HCT116 (cell line): ENCODE data around the gene RAD51C. TPM values are rescaled to one million over a fixed set of nuclear protein-coding genes. Genes with fewer than 3 reads are reported as not detected.
"Not testable (repeated sequence)": the region's sequence is repeated elsewhere in the genome, so short reads cannot be mapped to it uniquely, and the experiment has no call there.

Experiments
- ATAC-seq: fragments of 200-7000 bp; cut with Tn5 transposase; 2 replicates; pipeline ENCODE4 v1.9.1; 2020; ENCODE audit warnings: mild to moderate bottlenecking, moderate library complexity
- BruUV-seq: library from RNA; stranded (reverse); fragments of 400-500 nt; replicated peaks from 2 replicates; lab custom pipeline; 2021; lab: Mats Ljungman, UMichigan
- CTCF ChIA-PET: fragments of 300-600 bp; sonication (Branson Sonifier 250); formaldehyde crosslinking; loops from one replicate; lab custom pipeline; 2021; ENCODE audit warnings: antibody characterized with exemption; lab: Charles Lee
- POLR2A ChIA-PET: fragments of 300-600, 350-600 bp; sonication (Branson Sonifier 250); formaldehyde crosslinking; loops from one replicate; lab custom pipeline; 2021; ENCODE audit warnings: antibody characterized with exemption; lab: Charles Lee
- RAD21 ChIA-PET, 2 experiments: fragments of 300-600 bp; sonication (Branson Sonifier 250); formaldehyde crosslinking; loops; one replicate each; lab custom pipeline; 2023; ENCODE audit warnings: low total read pairs in 2 of 2; ENCODE audit not compliant: uncharacterized antibody in 2 of 2, unreplicated experiment in 2 of 2, low non-redundant PET in 1 of 2; lab: Charles Lee
- DNase-seq: peaks from one replicate; pipeline ENCODE4 v3.0.0-alpha.2; 2010; ENCODE audit warnings: low read depth, low spot score
- H2AFZ ChIP-seq: fragments of 200-600 bp; shearing (Covaris generic), sonication (generic); 2 replicates; pipeline ENCODE4 v1.6.1; 2017; ENCODE audit warnings: low read depth, mixed run types, mixed read lengths, antibody characterized with exemption, low read length; ENCODE audit not compliant: poor library complexity, severe bottlenecking
- H3K27ac ChIP-seq: 2 replicates; pipeline ENCODE4 v1.5.1; 2012; ENCODE audit warnings: low read depth, low read length
- H3K27me3 ChIP-seq: fragments of 200-600 bp; sonication (generic); 2 replicates; pipeline ENCODE4 v1.6.1; 2016; ENCODE audit warnings: mixed run types, low read length, mixed read lengths; ENCODE audit not compliant: insufficient read depth
- H3K36me3 ChIP-seq, 2 experiments: fragments of 200-500 bp in 1 of 2; fragments of 200-600 bp in 1 of 2; sonication (Bioruptor generic) in 1 of 2; sonication (generic) in 1 of 2; 2 replicates each; pipeline versions ENCODE4 v1.5.1 to v1.6.1; 2014 to 2016; ENCODE audit warnings: low read length in 2 of 2, inconsistent platforms in 1 of 2, mixed read lengths in 1 of 2, mixed run types in 1 of 2; ENCODE audit not compliant: insufficient read depth in 2 of 2, control insufficient read depth in 1 of 2
- H3K4me1 ChIP-seq, 2 experiments: fragments of 200-600 bp in 1 of 2; sonication (generic) in 1 of 2; 2 replicates each; pipeline versions ENCODE4 v1.5.1 to v1.6.1; 2012 to 2017; ENCODE audit warnings: low read length in 2 of 2, inconsistent platforms in 1 of 2, mild to moderate bottlenecking in 1 of 2, mixed read lengths in 1 of 2, mixed run types in 1 of 2, moderate library complexity in 1 of 2; ENCODE audit not compliant: insufficient read depth in 2 of 2, control insufficient read depth in 1 of 2
- H3K4me2 ChIP-seq: fragments of 200-600 bp; sonication (generic); 2 replicates; pipeline ENCODE4 v1.6.1; 2017; ENCODE audit warnings: mixed run types, low read length, mixed read lengths
- H3K4me3 ChIP-seq, 2 experiments: fragments of 200-600 bp in 1 of 2; sonication (generic) in 1 of 2; replicated peaks in 1 of 2; 2 replicates each; pipeline ENCODE4 v1.5.1; 2011 to 2016; ENCODE audit warnings: low read length in 2 of 2, control low read depth in 1 of 2, low read depth in 1 of 2, mild to moderate bottlenecking in 1 of 2, mixed read lengths in 1 of 2, mixed run types in 1 of 2
- H3K79me2 ChIP-seq: fragments of 200-600 bp; sonication (generic); 2 replicates; pipeline ENCODE4 v1.6.1; 2017; ENCODE audit warnings: mild to moderate bottlenecking, mixed run types, low read length, moderate library complexity, mixed read lengths; ENCODE audit not compliant: insufficient read depth
- H3K9ac ChIP-seq: fragments of 200-600 bp; sonication (generic); 2 replicates; pipeline ENCODE4 v1.6.1; 2016; ENCODE audit warnings: low read length, mixed read lengths
- H3K9me2 ChIP-seq: fragments of 200-600 bp; sonication (generic), shearing (Covaris generic); 2 replicates; pipeline ENCODE4 v1.6.1; 2017; ENCODE audit warnings: mixed run types, mild to moderate bottlenecking, moderate library complexity; ENCODE audit not compliant: insufficient read depth
- H3K9me3 ChIP-seq, 2 experiments: fragments of 200-500 bp in 1 of 2; fragments of 200-600 bp in 1 of 2; sonication (Bioruptor generic) in 1 of 2; sonication (generic) in 1 of 2; 2 replicates each; pipeline ENCODE4 v1.6.1; 2014 to 2017; ENCODE audit warnings: low read length in 2 of 2, mixed read lengths in 2 of 2, inconsistent platforms in 1 of 2, low read depth in 1 of 2, mild to moderate bottlenecking in 1 of 2, mixed run types in 1 of 2, moderate library complexity in 1 of 2; ENCODE audit not compliant: control insufficient read depth in 1 of 2, insufficient read depth in 1 of 2
- H4K20me1 ChIP-seq: fragments of 200-600 bp; sonication (generic), shearing (Covaris generic); 2 replicates; pipeline ENCODE4 v1.6.1; 2017; ENCODE audit warnings: mixed run types, mild to moderate bottlenecking, moderate library complexity; ENCODE audit not compliant: insufficient read depth
- ELF1 ChIP-seq: IDR thresholded peaks from 2 replicates; pipeline ENCODE4 v1.6.1; 2012; ENCODE audit warnings: low read depth, borderline replicate concordance
- POLR2A ChIP-seq: IDR thresholded peaks from 2 replicates; pipeline ENCODE4 v1.7.0; 2011; ENCODE audit warnings: borderline replicate concordance; ENCODE audit not compliant: insufficient read depth, insufficient read length; ENCODE audit errors: extremely low read depth
- RAD21 ChIP-seq: IDR thresholded peaks from 2 replicates; pipeline ENCODE4 v1.6.1; 2012; ENCODE audit warnings: low read depth, mild to moderate bottlenecking
- SIN3A ChIP-seq: IDR thresholded peaks from 2 replicates; pipeline ENCODE4 v1.6.1; 2012; ENCODE audit warnings: low read depth
- SP1 ChIP-seq: IDR thresholded peaks from 2 replicates; pipeline ENCODE4 v1.6.1; 2012; ENCODE audit warnings: low read depth
- TCF7L2 ChIP-seq: IDR thresholded peaks from 2 replicates; pipeline ENCODE4 v1.7.0; 2011; ENCODE audit warnings: borderline replicate concordance, inconsistent platforms; ENCODE audit not compliant: insufficient read depth, insufficient read length; ENCODE audit errors: extremely low read depth
- YY1 ChIP-seq: IDR thresholded peaks from 2 replicates; pipeline ENCODE4 v1.6.1; 2011; ENCODE audit warnings: low read length, low read depth, moderate library complexity, mild to moderate bottlenecking; ENCODE audit not compliant: insufficient replicate concordance; ENCODE audit errors: extremely low read depth
- ZFX ChIP-seq: fragments of 450-650 bp; IDR thresholded peaks from 2 replicates; pipeline ENCODE4 v1.6.1; 2017
- intact Hi-C: fragments of 100-400 bp; cut with micrococcal nuclease; formaldehyde crosslinking; loops from 2 replicates; pipeline ENCODE4 v1.10.0; 2022
- total RNA-seq: library from RNA; stranded (reverse); gene quantifications from one replicate; pipeline ENCODE4 v1.2.1, GENCODE V29; 2021; ENCODE audit not compliant: unreplicated experiment
- TF ChIP-seq, protein P1 (sequence below), 3 experiments: fragments of 200-600 bp in 1 of 3; sonication (generic) in 1 of 3; IDR thresholded peaks in 2 of 3; conservative IDR thresholded peaks in 1 of 3; 2 replicates each; pipeline ENCODE4 v1.5.1; 2012 to 2017; ENCODE audit warnings: low read depth in 2 of 3, low read length in 2 of 3, antibody characterized with exemption in 1 of 3, borderline replicate concordance in 1 of 3, control low read depth in 1 of 3, mild to moderate bottlenecking in 1 of 3, mixed read lengths in 1 of 3, mixed run types in 1 of 3, moderate library complexity in 1 of 3; ENCODE audit not compliant: insufficient read depth in 1 of 3
- TF ChIP-seq, protein P2 (sequence below): IDR thresholded peaks from 2 replicates; pipeline ENCODE4 v1.6.1; 2011; ENCODE audit warnings: mild to moderate bottlenecking, low read length, moderate library complexity; ENCODE audit not compliant: insufficient replicate concordance; ENCODE audit errors: extremely low read depth

Gene RAD51C
- total RNA-seq, 1 experiment from 2014 or later: 94.9 TPM

DNA sequence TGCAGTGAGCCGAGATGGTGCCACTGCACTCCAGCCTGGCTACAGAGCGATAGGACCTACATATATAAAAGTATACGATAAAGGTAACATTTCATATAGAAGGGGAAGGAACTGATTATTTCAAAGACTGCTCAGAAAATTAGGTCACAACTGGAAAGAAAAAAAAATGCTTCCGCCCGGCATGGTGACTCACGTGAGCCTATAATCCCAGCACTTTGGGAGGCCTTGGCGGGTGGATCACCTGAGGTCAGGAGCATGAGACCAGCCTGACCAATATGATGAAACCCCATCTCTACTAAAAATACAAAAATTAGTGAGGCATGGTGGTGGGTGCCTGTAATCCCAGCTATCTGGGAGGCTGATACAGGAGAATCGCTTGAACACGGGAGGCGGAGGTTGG lies 8.4 kb upstream of the RAD51C start (continued):
- TF ChIP-seq, protein P1, sequence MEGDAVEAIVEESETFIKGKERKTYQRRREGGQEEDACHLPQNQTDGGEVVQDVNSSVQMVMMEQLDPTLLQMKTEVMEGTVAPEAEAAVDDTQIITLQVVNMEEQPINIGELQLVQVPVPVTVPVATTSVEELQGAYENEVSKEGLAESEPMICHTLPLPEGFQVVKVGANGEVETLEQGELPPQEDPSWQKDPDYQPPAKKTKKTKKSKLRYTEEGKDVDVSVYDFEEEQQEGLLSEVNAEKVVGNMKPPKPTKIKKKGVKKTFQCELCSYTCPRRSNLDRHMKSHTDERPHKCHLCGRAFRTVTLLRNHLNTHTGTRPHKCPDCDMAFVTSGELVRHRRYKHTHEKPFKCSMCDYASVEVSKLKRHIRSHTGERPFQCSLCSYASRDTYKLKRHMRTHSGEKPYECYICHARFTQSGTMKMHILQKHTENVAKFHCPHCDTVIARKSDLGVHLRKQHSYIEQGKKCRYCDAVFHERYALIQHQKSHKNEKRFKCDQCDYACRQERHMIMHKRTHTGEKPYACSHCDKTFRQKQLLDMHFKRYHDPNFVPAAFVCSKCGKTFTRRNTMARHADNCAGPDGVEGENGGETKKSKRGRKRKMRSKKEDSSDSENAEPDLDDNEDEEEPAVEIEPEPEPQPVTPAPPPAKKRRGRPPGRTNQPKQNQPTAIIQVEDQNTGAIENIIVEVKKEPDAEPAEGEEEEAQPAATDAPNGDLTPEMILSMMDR (IDR thresholded peaks at IDR 0.05 in 2 of 3, conservative IDR thresholded peaks at IDR 0.05 in 1 of 3; ENCODE audit: borderline replicate concordance in 1 of 3, insufficient read depth in 1 of 3, low read depth in 2 of 3, low read length in 2 of 3): no peak
- TF ChIP-seq ELF1: no peak

DNA sequence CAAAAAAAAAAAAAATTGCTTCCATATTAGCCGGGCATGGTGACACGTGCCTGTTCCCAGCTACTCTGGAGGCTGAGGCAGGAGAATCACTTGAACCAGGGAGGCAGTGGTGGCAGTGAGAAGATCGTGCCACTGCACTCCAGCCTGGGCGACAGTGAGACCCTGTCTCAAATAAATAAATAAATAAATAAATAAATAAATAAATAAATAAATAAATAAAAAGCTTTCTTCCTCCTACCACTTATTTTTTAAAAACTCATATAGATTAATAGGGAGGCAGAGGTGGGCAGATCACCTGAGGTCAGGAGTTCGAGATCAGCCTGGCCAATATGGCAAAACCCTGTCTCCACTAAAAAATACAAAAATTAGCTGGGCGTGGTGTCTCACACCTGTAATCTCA lies 7.9 kb upstream of the RAD51C start:
- BruUV-seq, H3K4me3 ChIP-seq, CTCF ChIA-PET, H3K27ac ChIP-seq, ATAC-seq, H3K4me2 ChIP-seq, H3K36me3 ChIP-seq, RAD21 ChIA-PET, H3K4me1 ChIP-seq, H3K9ac ChIP-seq, H2AFZ ChIP-seq, H3K9me3 ChIP-seq, H4K20me1 ChIP-seq, H3K9me2 ChIP-seq, intact Hi-C loops, H3K79me2 ChIP-seq, DNase-seq, H3K27me3 ChIP-seq: not testable (repeated sequence)
- POLR2A ChIA-PET: interaction anchor here (1.0 kb wide), 1 partner anchor 53 kb away, joined by 4 read pairs; no protein-coding TSS in a partner anchor

DNA sequence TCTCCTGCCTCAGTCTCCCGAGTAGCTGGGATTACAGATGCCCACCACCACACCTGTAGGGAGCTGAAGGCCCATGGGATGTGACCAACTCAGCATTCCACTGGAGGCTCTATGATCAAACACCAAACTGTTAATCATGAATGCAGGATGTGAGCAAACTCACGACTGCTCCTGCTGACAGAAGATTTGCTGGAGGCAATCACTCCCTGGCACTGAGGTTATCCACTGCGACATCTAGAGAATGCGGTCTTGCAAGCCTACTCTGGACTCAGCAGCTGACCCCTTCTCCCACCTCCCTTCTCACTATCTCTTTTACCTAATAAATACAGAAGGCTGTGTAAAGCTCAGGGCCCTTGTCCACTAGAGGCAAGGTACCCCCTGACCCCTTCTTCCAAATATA lies 5.4 kb upstream of the RAD51C start:
- BruUV-seq: no TSS peak
- H2AFZ ChIP-seq: no peak overlapping the region
- no peak for TF ChIP-seq TCF7L2
- TF ChIP-seq SP1: no peak
- TF ChIP-seq SIN3A: no peak
- no peak for TF ChIP-seq YY1
- TF ChIP-seq ZFX: no peak
- no peak for TF ChIP-seq POLR2A
- TF ChIP-seq, protein P2, sequence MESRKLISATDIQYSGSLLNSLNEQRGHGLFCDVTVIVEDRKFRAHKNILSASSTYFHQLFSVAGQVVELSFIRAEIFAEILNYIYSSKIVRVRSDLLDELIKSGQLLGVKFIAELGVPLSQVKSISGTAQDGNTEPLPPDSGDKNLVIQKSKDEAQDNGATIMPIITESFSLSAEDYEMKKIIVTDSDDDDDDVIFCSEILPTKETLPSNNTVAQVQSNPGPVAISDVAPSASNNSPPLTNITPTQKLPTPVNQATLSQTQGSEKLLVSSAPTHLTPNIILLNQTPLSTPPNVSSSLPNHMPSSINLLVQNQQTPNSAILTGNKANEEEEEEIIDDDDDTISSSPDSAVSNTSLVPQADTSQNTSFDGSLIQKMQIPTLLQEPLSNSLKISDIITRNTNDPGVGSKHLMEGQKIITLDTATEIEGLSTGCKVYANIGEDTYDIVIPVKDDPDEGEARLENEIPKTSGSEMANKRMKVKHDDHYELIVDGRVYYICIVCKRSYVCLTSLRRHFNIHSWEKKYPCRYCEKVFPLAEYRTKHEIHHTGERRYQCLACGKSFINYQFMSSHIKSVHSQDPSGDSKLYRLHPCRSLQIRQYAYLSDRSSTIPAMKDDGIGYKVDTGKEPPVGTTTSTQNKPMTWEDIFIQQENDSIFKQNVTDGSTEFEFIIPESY: no peak
- no peak for TF ChIP-seq RAD21
- TF ChIP-seq, all 23 proteins: peak for 0
- no peak overlapping the region for H3K9ac ChIP-seq
- H3K9me3 ChIP-seq: no peaks in the 10 kb centered on the region
- no peak for ATAC-seq
- H3K4me1 ChIP-seq: peaks cover under 1 to 4% of the 10 kb centered on the region in 2 experiments; a peak in 3 of 4 replicates
- no peaks in the 10 kb centered on the region for H4K20me1 ChIP-seq
- no peaks in the 10 kb centered on the region for H3K36me3 ChIP-seq
- RAD21 ChIA-PET: no interaction called here
- no peak overlapping the region for H3K27ac ChIP-seq
- H3K79me2 ChIP-seq: no peaks in the 10 kb centered on the region
- H3K4me3 ChIP-seq: no peak overlapping the region
- POLR2A ChIA-PET: interaction anchor here (1.2 to 2.5 kb wide), 2 partner anchors 28 to 56 kb away, joined by 3 to 19 read pairs; no protein-coding TSS in a partner anchor
- CTCF ChIA-PET: no interaction called here
- H3K27me3 ChIP-seq: no peaks in the 10 kb centered on the region
- intact Hi-C loops: no loop called here
- no peak overlapping the region for H3K4me2 ChIP-seq
- no peaks in the 10 kb centered on the region for H3K9me2 ChIP-seq
- no peak for DNase-seq
